ENCODE measurements around the gene CREB3.

CREB3 gene

DNA sequence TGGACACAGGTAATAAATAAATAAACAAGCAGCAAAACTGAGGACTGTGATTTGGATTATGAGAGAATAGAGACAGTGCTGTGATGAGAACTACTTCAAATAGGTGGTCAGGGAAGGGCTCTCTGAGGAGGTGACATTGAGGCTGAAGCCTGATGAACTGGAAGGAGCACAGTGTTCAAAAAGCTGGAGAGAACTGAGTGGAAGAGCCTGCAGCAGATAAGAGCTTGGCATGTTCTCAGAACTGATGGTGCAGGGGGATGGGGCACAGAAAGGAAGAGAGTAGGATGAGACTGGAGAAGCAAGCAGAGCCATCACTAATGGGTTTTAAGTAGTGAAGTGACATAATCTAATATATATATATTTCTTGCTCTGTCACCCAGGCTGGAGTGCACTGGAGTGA is 31.5 kb upstream of the CREB3 start:
- DNase-seq (ENCODE audit: low read depth): no peak
- TF ChIP-seq, protein P1, sequence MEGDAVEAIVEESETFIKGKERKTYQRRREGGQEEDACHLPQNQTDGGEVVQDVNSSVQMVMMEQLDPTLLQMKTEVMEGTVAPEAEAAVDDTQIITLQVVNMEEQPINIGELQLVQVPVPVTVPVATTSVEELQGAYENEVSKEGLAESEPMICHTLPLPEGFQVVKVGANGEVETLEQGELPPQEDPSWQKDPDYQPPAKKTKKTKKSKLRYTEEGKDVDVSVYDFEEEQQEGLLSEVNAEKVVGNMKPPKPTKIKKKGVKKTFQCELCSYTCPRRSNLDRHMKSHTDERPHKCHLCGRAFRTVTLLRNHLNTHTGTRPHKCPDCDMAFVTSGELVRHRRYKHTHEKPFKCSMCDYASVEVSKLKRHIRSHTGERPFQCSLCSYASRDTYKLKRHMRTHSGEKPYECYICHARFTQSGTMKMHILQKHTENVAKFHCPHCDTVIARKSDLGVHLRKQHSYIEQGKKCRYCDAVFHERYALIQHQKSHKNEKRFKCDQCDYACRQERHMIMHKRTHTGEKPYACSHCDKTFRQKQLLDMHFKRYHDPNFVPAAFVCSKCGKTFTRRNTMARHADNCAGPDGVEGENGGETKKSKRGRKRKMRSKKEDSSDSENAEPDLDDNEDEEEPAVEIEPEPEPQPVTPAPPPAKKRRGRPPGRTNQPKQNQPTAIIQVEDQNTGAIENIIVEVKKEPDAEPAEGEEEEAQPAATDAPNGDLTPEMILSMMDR (IDR thresholded peaks at IDR 0.05; ENCODE audit: control insufficient read depth, insufficient read depth, low read depth, low read length, missing control alignments): no peak
- no peak overlapping the region for H3K4me3 ChIP-seq (ENCODE audit: control insufficient read depth, low read depth, low read length)

DNA sequence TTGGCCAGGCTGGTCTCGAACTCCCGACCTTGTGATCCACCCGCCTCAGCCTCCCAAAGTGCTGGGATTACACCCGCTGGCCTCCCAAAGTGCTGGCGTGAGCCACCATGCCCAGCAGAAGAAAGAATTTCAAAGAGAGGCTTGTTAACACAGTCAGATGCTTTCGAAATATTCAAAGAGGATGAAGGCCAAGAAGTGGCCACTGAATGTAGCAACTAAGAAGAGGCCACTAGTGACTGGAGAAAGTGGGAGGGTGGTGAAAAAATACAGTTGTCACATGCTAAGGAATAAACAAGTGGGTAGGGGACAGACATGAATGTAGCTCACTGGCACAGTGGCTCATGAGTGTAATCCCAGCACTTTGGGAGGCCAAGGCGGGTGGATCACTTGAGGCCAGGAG is 29.8 kb upstream of the CREB3 start:
- DNase-seq (ENCODE audit: low read depth): no peak
- TF ChIP-seq, protein P1 (IDR thresholded peaks at IDR 0.05; ENCODE audit: control insufficient read depth, insufficient read depth, low read depth, low read length, missing control alignments): no peak
- no peak overlapping the region for H3K4me3 ChIP-seq (ENCODE audit: control insufficient read depth, low read depth, low read length)

DNA sequence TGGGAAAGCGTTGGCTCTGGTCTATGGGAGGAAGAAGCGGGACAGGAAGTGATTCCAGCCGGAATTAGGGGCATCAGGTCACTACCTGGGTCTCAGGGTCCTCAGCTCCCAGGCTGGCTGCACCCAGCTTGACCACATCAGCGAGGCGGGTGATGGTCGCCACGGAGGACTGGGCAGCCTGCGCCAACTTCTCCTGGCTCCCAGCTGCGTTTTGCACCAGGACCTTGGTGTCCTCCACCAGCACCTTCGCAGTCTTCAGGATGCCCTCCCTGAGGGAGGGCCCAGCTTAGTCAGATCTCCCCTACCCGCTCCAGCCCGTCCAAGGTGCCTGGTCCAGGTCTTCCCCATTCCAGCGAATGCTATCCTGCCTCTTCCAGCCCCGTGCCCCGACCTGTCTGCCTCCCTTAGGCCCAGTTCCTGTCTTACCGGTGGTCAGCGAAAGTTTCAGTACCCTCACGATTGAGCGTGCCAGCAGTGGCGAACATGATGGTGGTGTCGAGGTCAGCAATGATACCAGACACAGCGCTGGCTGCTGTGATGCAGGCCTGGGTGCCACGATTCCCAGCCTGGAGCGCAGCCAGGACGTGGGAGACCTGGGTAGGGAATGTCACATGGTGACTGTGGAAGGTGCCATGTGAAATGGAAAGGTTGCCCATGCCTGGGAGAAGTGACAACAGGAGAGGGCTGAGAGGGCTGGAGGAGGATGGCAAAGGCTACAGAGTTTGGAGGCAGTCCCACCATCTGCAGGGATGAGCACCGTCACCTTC is 28.4 kb upstream of the CREB3 start:
- no peak for DNase-seq (ENCODE audit: low read depth)
- H3K4me3 ChIP-seq (ENCODE audit: control insufficient read depth, low read depth, low read length): no peak overlapping the region
- TF ChIP-seq, protein P1 (IDR thresholded peaks at IDR 0.05; ENCODE audit: control insufficient read depth, insufficient read depth, low read depth, low read length, missing control alignments): no peak

DNA sequence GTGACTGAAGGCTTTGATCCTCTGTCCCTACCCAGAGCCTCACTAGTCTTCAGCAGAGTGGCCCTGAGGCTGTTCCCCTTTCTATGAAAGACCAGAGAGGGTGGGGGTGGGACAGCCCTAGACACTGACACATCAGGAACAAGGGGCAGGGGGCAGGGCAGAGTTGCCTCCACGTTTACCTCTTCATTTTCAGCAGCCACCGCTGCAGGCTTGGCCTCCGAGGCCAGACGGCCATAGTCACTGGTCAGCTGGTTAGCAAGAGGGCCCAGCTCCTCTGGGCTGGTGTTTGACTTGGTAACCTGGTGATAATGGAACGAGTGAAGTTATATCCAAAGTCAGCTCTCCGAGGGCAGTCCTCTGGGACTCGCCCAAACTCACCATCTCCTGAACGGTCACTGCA is 27.1 kb upstream of the CREB3 start:
- no peak overlapping the region for H3K4me3 ChIP-seq (ENCODE audit: control insufficient read depth, low read depth, low read length)
- TF ChIP-seq, protein P1 (IDR thresholded peaks at IDR 0.05; ENCODE audit: control insufficient read depth, insufficient read depth, low read depth, low read length, missing control alignments): no peak

DNA sequence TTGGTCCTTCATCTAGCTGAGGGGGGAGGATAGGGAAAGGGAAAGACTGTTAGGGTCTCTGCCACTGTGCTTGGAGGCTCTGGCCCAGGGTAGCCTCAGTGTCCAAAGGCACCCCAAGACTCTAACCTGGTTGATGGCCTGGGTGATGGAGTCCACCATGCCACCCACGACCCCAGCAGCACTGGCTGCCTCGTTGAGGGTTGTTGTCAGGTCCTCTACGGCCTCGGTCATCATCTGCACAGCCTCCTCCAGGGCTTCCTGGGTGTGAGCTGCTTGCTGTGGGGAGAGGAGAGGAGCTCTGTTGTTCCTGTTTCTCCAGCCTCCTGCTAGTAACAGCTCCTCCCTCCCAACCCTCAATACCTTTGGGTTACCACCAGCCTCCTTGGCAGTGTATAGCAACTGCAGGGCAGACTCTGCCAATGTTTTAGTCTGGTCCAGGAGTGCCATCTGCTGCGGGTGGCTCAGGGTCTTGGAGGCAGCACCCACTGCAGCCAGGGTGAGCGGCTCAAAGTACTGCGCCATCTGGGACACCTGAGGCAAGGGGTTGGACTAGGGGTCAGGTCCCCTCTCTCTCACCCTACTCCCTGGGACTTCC is 26.5 kb upstream of the CREB3 start:
- H3K4me3 ChIP-seq (ENCODE audit: control insufficient read depth, low read depth, low read length): no peak overlapping the region
- no peak for DNase-seq (ENCODE audit: low read depth)
- TF ChIP-seq, protein P1 (IDR thresholded peaks at IDR 0.05; ENCODE audit: control insufficient read depth, insufficient read depth, low read depth, low read length, missing control alignments): no peak

More for the DNA sequence above, 27.1 kb upstream of the CREB3 start:
- no peak for DNase-seq (ENCODE audit: low read depth)

DNA sequence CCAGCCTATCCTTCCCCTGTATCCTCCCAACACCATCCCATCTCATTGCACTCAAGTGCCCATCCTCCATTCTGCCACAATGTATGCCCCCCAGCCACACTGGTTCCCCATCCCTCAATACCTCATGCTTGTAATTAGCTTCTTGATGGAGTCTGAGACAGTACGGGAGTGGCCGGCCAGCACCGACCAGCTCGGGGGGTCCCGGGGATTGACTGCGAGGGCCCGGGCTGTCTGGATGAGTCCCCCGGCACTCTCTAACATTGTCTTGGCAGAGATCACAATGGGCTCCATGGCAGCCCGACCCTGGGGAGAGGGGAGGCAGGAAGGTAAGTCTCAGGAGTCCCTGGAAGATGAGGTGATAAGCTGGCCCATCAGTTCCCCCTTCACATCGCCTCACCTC is 25.5 kb upstream of the CREB3 start:
- H3K4me3 ChIP-seq (ENCODE audit: control insufficient read depth, low read depth, low read length): no peak overlapping the region
- DNase-seq (ENCODE audit: low read depth): no peak
- TF ChIP-seq, protein P1 (IDR thresholded peaks at IDR 0.05; ENCODE audit: control insufficient read depth, insufficient read depth, low read depth, low read length, missing control alignments): no peak
